K562 (cell line): Measurements from ENCODE around the gene SCAP. TPM values are rescaled to one million over a fixed set of nuclear protein-coding genes. Genes with fewer than 3 reads are reported as not detected.

Source experiments
- ARNT ChIP-seq, 2 experiments: fragments of 450-650 bp; IDR thresholded peaks; 2 replicates each; pipeline ENCODE4 v1.6.1; 2016; ENCODE audit warnings: mild to moderate bottlenecking in 1 of 2
- CHCHD3 ChIP-seq: fragments of 250-450 bp; sonication (Bioruptor Pico); IDR thresholded peaks from 2 replicates; pipeline ENCODE4 v2.1.2; 2022; ENCODE audit warnings: mild to moderate bottlenecking
- FOXP1 ChIP-seq: sonication (generic); formaldehyde crosslinking; IDR thresholded peaks from 2 replicates; pipeline ENCODE4 v1.8.0; 2022; ENCODE audit warnings: mild to moderate bottlenecking, missing genetic modification reagents
- GABPA ChIP-seq: fragments of 200-800 bp; sonication (Bioruptor generic); conservative IDR thresholded peaks from 2 replicates; pipeline ENCODE4 v1.6.1; 2016; ENCODE audit warnings: low read depth, missing genetic modification characterization, missing compliant biosample characterization
- HNRNPL ChIP-seq: fragments of 200-400 bp; formaldehyde crosslinking; IDR thresholded peaks from 2 replicates; pipeline ENCODE4 v1.6.1; 2017; ENCODE audit warnings: low read depth, mild to moderate bottlenecking, low read length
- LCOR ChIP-seq: sonication (generic); formaldehyde crosslinking; IDR thresholded peaks from 2 replicates; pipeline ENCODE4 v1.8.0; 2022; ENCODE audit warnings: mild to moderate bottlenecking, missing genetic modification reagents
- NCOA4 ChIP-seq: fragments of 450-650 bp; IDR thresholded peaks from 2 replicates; pipeline ENCODE4 v1.6.1; 2018; ENCODE audit warnings: mild to moderate bottlenecking; ENCODE audit not compliant: partially characterized antibody
- NEUROD1 ChIP-seq: fragments of 150-350 bp; IDR thresholded peaks from 2 replicates; pipeline ENCODE4 v1.6.1; 2014; ENCODE audit warnings: borderline replicate concordance, low read length, low read depth; ENCODE audit not compliant: partially characterized antibody
- NR2F6 ChIP-seq: fragments of 450-650 bp; formaldehyde crosslinking; IDR thresholded peaks from 2 replicates; pipeline ENCODE4 v1.4.0; 2020; ENCODE audit warnings: mild to moderate bottlenecking
- PHTF2 ChIP-seq: fragments of 250-450 bp; sonication (Bioruptor Pico); IDR thresholded peaks from 2 replicates; pipeline ENCODE4 v1.5.0; 2021; ENCODE audit warnings: mild to moderate bottlenecking
- RBBP5 ChIP-seq: fragments of 200-600 bp; sonication (generic); IDR thresholded peaks from 2 replicates; pipeline ENCODE4 v1.6.1; 2012; ENCODE audit warnings: borderline replicate concordance, mild to moderate bottlenecking, low read length, control low read depth, inconsistent platforms; ENCODE audit not compliant: insufficient read depth, poor library complexity, severe bottlenecking
- RFX1 ChIP-seq: fragments of 450-650 bp; IDR thresholded peaks from 2 replicates; pipeline ENCODE4 v1.6.1; 2016; ENCODE audit warnings: mild to moderate bottlenecking, moderate library complexity
- SLC30A9 ChIP-seq: fragments of 250-450 bp; sonication (Bioruptor Pico); IDR thresholded peaks from 2 replicates; pipeline ENCODE4 v1.8.0; 2022; ENCODE audit warnings: mild to moderate bottlenecking, moderate library complexity
- SMAD1 ChIP-seq: fragments of 150-350 bp; IDR thresholded peaks from 2 replicates; pipeline ENCODE4 v1.6.1; 2014; ENCODE audit warnings: low read length, low read depth; ENCODE audit not compliant: partially characterized antibody
- SUPT5H ChIP-seq: fragments of 450-650 bp; IDR thresholded peaks from 2 replicates; pipeline ENCODE4 v1.6.1; 2016
- TARDBP ChIP-seq: fragments of 450-650 bp; IDR thresholded peaks from 2 replicates; pipeline ENCODE4 v1.6.1; 2016
- THRB ChIP-seq: fragments of 450-650 bp; formaldehyde crosslinking; conservative IDR thresholded peaks from 2 replicates; pipeline ENCODE4 v1.4.0; 2022; ENCODE audit warnings: mild to moderate bottlenecking, missing genetic modification characterization
- ZBTB1 ChIP-seq: sonication (generic); formaldehyde crosslinking; IDR thresholded peaks from 2 replicates; pipeline ENCODE4 v1.8.1; 2023; ENCODE audit warnings: missing genetic modification reagents, low read depth, mild to moderate bottlenecking, borderline replicate concordance
- ZFP1 ChIP-seq: fragments of 450-650 bp; formaldehyde crosslinking; IDR thresholded peaks from 2 replicates; pipeline ENCODE4 v1.4.0; 2020; ENCODE audit warnings: mild to moderate bottlenecking, mixed read lengths
- ZFP30 ChIP-seq: fragments of 250-450 bp; sonication (Bioruptor Pico); IDR thresholded peaks from 2 replicates; pipeline ENCODE4 v1.8.0; 2022; ENCODE audit warnings: moderate library complexity, mild to moderate bottlenecking, inconsistent platforms, borderline replicate concordance
- ZNF197 ChIP-seq: fragments of 200-800 bp; sonication (Bioruptor generic); IDR thresholded peaks from 2 replicates; pipeline ENCODE4 v1.6.1; 2016; ENCODE audit warnings: low read depth, missing genetic modification characterization, missing compliant biosample characterization
- ZNF253 ChIP-seq: fragments of 250-450 bp; sonication (Bioruptor Pico); conservative IDR thresholded peaks from 2 replicates; pipeline ENCODE4 v1.6.1; 2021; ENCODE audit warnings: mild to moderate bottlenecking
- ZNF311 ChIP-seq: fragments of 250-450 bp; sonication (Bioruptor Pico); IDR thresholded peaks from 2 replicates; pipeline ENCODE4 v1.4.0; 2020; ENCODE audit warnings: mild to moderate bottlenecking, moderate library complexity
- ZNF384 ChIP-seq: IDR thresholded peaks from 2 replicates; pipeline ENCODE4 v1.6.1; 2012; ENCODE audit warnings: low read depth, low read length, improper control_type of control experiment
- ZNF644 ChIP-seq: fragments of 200-800 bp; sonication (Bioruptor generic); IDR thresholded peaks from 2 replicates; pipeline ENCODE4 v1.6.1; 2016; ENCODE audit warnings: low read depth, missing genetic modification characterization, missing compliant biosample characterization
- polyA plus RNA-seq, 8 experiments: library from polyadenylated mRNA; depleted of rRNA in 4 of 8; stranded (reverse) in 5 of 8; unstranded in 3 of 8; fragments of >200 nt; fragmentation: Nextera tagmentation in 2 of 8; fragmentation: Illumina TruSeq in 1 of 8; extraction: Ambion mirVana in 2 of 8; extraction: Trizol in 1 of 8; gene quantifications; 2 replicates each; pipeline versions ENCODE4 v1.2.1 to v1.2.3, GENCODE V29; 2011 to 2014; ENCODE audit warnings: inconsistent platforms in 1 of 8, missing spikeins in 1 of 8
- total RNA-seq, 7 experiments: library from RNA; depleted of rRNA in 6 of 7; stranded (reverse); fragments of >200 nt in 6 of 7; fragmentation: Illumina TruSeq in 2 of 7; extraction: Trizol in 2 of 7; gene quantifications; 2 replicates each; pipeline versions ENCODE4 v1.2.1 to v1.2.3, GENCODE V29; 2011 to 2021; ENCODE audit warnings: low replicate concordance in 1 of 7
- TF ChIP-seq, protein P1 (sequence below): fragments of 250-450 bp; sonication (Bioruptor Pico); IDR thresholded peaks from 2 replicates; pipeline ENCODE4 v1.8.0; 2021; ENCODE audit warnings: borderline replicate concordance, mild to moderate bottlenecking, moderate library complexity; ENCODE audit not compliant: poor library complexity, severe bottlenecking
- TF ChIP-seq, protein P2 (sequence below): fragments of 450-650 bp; formaldehyde crosslinking; IDR thresholded peaks from 2 replicates; pipeline ENCODE4 v1.4.0; 2020; ENCODE audit warnings: mild to moderate bottlenecking, moderate library complexity

The SCAP gene
- total and polyA plus RNA-seq, 9 of the 15 experiments (the other 6 are each of a cell fraction or from before 2014, with no cell fraction given) = 2.6 to 104 (median 37.8) TPM

DNA sequence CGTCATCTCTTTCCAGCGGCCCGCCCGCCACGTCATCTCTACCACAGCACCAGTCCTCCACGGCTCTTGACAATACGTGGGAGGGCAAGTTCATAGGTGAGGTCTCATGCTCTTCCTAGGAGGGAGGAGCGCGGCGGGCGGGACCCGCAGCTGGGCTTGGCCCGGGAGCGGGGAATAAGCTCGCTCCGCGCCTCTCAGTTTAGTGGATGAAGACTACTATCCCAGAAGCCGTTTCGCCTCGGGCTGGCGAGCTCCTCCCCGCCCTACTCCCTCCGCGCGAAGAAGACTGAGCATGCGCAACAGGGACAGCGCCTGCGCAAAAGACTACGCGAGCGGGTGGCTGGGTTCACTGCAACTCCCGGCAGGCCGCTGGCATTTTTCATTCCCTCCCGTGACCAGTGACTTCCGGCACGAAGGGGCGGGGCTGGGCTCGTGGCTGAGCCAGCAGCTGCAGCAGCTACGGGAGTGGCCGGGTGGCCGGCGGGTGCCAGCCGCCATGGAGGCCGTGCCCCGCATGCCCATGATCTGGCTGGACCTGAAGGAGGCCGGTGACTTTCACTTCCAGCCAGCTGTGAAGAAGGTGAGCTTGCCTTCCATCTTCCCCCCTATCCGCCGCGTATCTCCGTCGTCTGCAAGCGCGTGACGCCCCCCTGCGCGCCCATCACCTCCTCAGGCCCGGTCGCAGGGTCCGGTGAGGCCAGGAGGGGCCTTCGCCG is 95.0 kb downstream of the SCAP start, which contains the start of gene PTPN23 (continued):
- TF ChIP-seq GABPA (tag) (peak; percentile 97), ZNF644 (no peak), RBBP5 (peak; percentile 56), SUPT5H (peak; percentile 85), ZNF253 (CRISPR knock-in tag) (no peak), ZNF384 (no peak), TARDBP (peak; percentile 14), NEUROD1 (peak; percentile 55), PHTF2 (no peak), LCOR (CRISPR knock-in tag) (0 out of 2 replicates have a peak, but pooled peaks have one; percentile 33), ARNT (IDR thresholded peaks at IDR 0.05) (no peak), CHCHD3 (CRISPR knock-in tag) (0 out of 2 replicates have a peak, but pooled peaks have one; percentile 10), NCOA4 (no peak), ZFP1 (no peak), ZFP30 (CRISPR knock-in tag) (no peak), THRB (peak; percentile 79; the same call in 1 of the 2 replicates), ZBTB1 (CRISPR knock-in tag) (peak; percentile 74), ZNF197 (CRISPR knock-in tag) (no peak), ZNF311 (CRISPR knock-in tag) (no peak), NR2F6 (no peak), HNRNPL (peak; percentile 92), SLC30A9 (CRISPR knock-in tag) (no peak), SMAD1 (peak; percentile 10), FOXP1 (0 out of 2 replicates have a peak, but pooled peaks have one; percentile 51), RFX1 (no peak)
- TF ChIP-seq, protein P1, sequence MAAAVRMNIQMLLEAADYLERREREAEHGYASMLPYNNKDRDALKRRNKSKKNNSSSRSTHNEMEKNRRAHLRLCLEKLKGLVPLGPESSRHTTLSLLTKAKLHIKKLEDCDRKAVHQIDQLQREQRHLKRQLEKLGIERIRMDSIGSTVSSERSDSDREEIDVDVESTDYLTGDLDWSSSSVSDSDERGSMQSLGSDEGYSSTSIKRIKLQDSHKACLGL = peak; percentile 82
- TF ChIP-seq, protein P2, sequence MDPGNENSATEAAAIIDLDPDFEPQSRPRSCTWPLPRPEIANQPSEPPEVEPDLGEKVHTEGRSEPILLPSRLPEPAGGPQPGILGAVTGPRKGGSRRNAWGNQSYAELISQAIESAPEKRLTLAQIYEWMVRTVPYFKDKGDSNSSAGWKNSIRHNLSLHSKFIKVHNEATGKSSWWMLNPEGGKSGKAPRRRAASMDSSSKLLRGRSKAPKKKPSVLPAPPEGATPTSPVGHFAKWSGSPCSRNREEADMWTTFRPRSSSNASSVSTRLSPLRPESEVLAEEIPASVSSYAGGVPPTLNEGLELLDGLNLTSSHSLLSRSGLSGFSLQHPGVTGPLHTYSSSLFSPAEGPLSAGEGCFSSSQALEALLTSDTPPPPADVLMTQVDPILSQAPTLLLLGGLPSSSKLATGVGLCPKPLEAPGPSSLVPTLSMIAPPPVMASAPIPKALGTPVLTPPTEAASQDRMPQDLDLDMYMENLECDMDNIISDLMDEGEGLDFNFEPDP (CRISPR knock-in tag) = 0 out of 2 replicates have a peak, but pooled peaks have one; percentile 59
